Lower lobe of right lung (tissue), 2 donors: Measurements from ENCODE around the gene TXNDC5. TPM values are rescaled to one million over a fixed set of nuclear protein-coding genes. Genes with fewer than 3 reads are reported as not detected.

ENCODE experiments used
- ATAC-seq, 2 donors: fragments of 200-7000 bp; cut with Tn5 transposase; one replicate each; pipeline ENCODE4 v1.9.1; 2020 to 2022; ENCODE audit warnings: mild to moderate bottlenecking in 2 of 2, moderate library complexity in 2 of 2
- DNase-seq: peaks from one replicate; pipeline ENCODE4 v3.0.0-alpha.2; 2020
- H3K27ac ChIP-seq: fragments of 200-600 bp; one replicate; pipeline ENCODE4 v1.8.0; 2022
- H3K27me3 ChIP-seq: fragments of 200-600 bp; one replicate; pipeline ENCODE4 v1.8.0; 2022; ENCODE audit warnings: low read depth
- H3K36me3 ChIP-seq: fragments of 200-600 bp; one replicate; pipeline ENCODE4 v1.8.0; 2022; ENCODE audit warnings: mild to moderate bottlenecking
- H3K4me1 ChIP-seq: fragments of 200-600 bp; one replicate; pipeline ENCODE4 v1.8.0; 2022
- H3K4me3 ChIP-seq: fragments of 200-600 bp; one replicate; pipeline ENCODE4 v1.8.0; 2022; ENCODE audit warnings: mild to moderate bottlenecking
- H3K9me3 ChIP-seq: fragments of 200-600 bp; one replicate; pipeline ENCODE4 v1.8.0; 2022
- CTCF ChIP-seq: fragments of 200-600 bp; IDR thresholded peaks from one replicate; pipeline ENCODE4 v1.8.0; 2022; ENCODE audit warnings: antibody characterized with exemption, mild to moderate bottlenecking
- intact Hi-C: fragments of 100-400 bp; cut with DNase I; formaldehyde crosslinking; loops from one replicate; pipeline ENCODE4 v1.11.0; 2022
- total RNA-seq: library from RNA; stranded (reverse); fragmentation: NEBNext Ultra II Directional; extraction: Animal tissue kit (Norgen Biotek cat#: 25700); gene quantifications from one replicate; pipeline ENCODE4 v1.2.1, GENCODE V29; 2021
- donor health status: DM: no; HTN: yes; CAD: no; lungs with severe emphysema.

Gene TXNDC5
- total RNA-seq, 1 donor from 2014 or later = 98.3 TPM

DNA sequence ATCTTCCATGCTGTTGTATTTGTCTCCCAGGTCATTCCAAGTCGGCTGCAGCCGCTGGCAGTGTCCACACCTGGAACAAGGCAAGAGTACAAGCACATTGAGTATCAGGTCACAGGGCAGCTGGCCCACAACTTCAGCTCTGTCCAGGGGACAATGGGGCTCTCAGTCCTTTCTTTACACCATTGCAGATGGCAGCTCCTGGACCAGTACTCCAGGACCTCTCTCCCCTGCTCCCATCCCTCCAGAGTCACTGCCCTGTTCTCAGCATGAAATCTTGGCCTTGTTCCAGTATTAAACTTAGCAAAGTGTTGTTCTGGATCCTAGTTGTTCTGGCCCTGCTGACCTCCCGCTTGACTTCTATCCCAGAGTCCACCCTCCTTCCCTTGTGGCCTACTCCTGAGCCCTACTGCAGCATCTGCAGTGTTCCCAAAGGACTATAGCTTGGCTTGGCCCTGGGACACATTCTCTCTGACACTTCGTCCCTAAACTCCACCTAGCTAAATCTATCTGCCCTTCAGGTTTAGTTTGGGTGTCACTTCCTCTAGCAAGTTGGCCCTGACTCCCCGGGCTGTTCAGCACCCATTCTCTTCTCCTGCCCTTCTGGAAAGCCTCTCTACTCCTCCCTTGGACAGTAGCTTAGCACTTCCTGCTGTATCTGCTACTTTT, 5.8 kb downstream of the TXNDC5 start:
- H3K27ac ChIP-seq = no peak overlapping the region
- no peaks in the 10 kb centered on the region for H3K9me3 ChIP-seq
- ATAC-seq (no peak), DNase-seq (no peak)
- no peaks in the 10 kb centered on the region for H3K27me3 ChIP-seq
- H3K36me3 ChIP-seq = peaks cover 49% of the 10 kb centered on the region
- H3K4me3 ChIP-seq = no peak overlapping the region
- no peak for TF ChIP-seq CTCF
- peaks cover 38% of the 10 kb centered on the region for H3K4me1 ChIP-seq
- intact Hi-C loops = no loop called here

- Histone ChIP-seq H3K27ac (no peak overlapping the region), H3K36me3 (peaks cover 61% of the 10 kb centered on the region), H3K27me3 (no peaks in the 10 kb centered on the region), H3K9me3 (no peaks in the 10 kb centered on the region), H3K4me1 (peaks cover 27% of the 10 kb centered on the region), H3K4me3 (no peak overlapping the region)
- no peak for TF ChIP-seq CTCF
- no peak for ATAC-seq
- DNase-seq = no peak
- intact Hi-C loops = no loop called here
These were observed 6.9 kb downstream of the TXNDC5 start for GRCh38 chr6:7903673-7904072.

DNA sequence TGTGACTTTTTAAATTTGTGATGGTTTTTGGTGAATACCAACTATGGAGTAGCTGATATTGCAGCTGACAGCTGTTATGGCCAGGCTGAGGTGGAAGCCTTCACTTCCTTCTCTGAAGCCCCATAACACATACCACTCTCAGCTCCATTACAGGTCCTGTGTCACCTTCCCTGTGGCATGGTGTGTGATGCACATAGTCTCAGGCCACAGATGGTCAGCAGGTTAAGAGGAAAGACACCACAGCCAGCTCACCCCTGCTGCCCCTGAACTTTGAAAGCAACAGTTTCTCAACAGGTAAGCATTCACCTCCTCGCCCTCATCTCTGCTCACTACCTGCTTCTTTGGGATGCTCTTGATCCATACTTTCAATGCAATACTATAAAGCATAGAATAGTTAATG, 7.7 kb downstream of the TXNDC5 start:
- TF ChIP-seq CTCF = no peak
- H3K27me3 ChIP-seq = no peaks in the 10 kb centered on the region
- H3K9me3 ChIP-seq = no peaks in the 10 kb centered on the region
- ATAC-seq = no peak
- peaks cover 19% of the 10 kb centered on the region for H3K4me1 ChIP-seq
- no peak for DNase-seq
- intact Hi-C loops = no loop called here
- H3K36me3 ChIP-seq = peaks cover 69% of the 10 kb centered on the region
- H3K27ac ChIP-seq = no peak overlapping the region
- no peak overlapping the region for H3K4me3 ChIP-seq

GRCh38 chr6:7902221-7902620, 8.4 kb downstream of the TXNDC5 start:
- no peaks in the 10 kb centered on the region for H3K9me3 ChIP-seq
- DNase-seq (no peak), ATAC-seq (no peak)
- no peak overlapping the region for H3K27ac ChIP-seq
- H3K36me3 ChIP-seq = peaks cover 75% of the 10 kb centered on the region
- H3K4me1 ChIP-seq = peaks cover 13% of the 10 kb centered on the region
- H3K4me3 ChIP-seq = no peak overlapping the region
- no peaks in the 10 kb centered on the region for H3K27me3 ChIP-seq
- TF ChIP-seq CTCF = no peak
- intact Hi-C loops = no loop called here

- Histone ChIP-seq H3K4me1 (peaks cover 9% of the 10 kb centered on the region), H3K36me3 (peaks cover 78% of the 10 kb centered on the region), H3K27ac (no peak overlapping the region), H3K4me3 (no peak overlapping the region), H3K9me3 (no peaks in the 10 kb centered on the region), H3K27me3 (no peaks in the 10 kb centered on the region)
- intact Hi-C loops = no loop called here
- no peak for ATAC-seq
- TF ChIP-seq CTCF = no peak
- no peak for DNase-seq
These were observed 8.8 kb downstream of the TXNDC5 start for GRCh38 chr6:7901780-7902179.
